Heart left ventricle (tissue), 16 donors: ENCODE measurements around the gene FNDC11. TPM values are rescaled to one million over a fixed set of nuclear protein-coding genes. Genes with fewer than 3 reads are reported as not detected.
"Not testable (repeated sequence)": the region's sequence is repeated elsewhere in the genome, so short reads cannot be mapped to it uniquely, and the experiment has no call there.

Experiments used
- ATAC-seq, 4 donors: fragments of 200-7000 bp; cut with Tn5 transposase; one replicate each; pipeline ENCODE4 v1.9.1; 2020 to 2022; ENCODE audit warnings: moderate library complexity in 4 of 4, mild to moderate bottlenecking in 3 of 4, moderate number of reproducible peaks in 1 of 4
- DNase-seq, 5 donors: peaks; one replicate each; pipeline ENCODE4 v3.0.0-alpha.2; 2020
- H3K27ac ChIP-seq, 12 donors: fragments of 200-600 bp; sonication (generic) in 4 of 12; one replicate each; pipeline versions ENCODE4 v1.5.0 to v1.8.0; 2016 to 2022; ENCODE audit warnings: mild to moderate bottlenecking in 2 of 12
- H3K27me3 ChIP-seq, 9 donors: fragments of 200-600 bp; sonication (generic) in 2 of 9; one replicate each; pipeline versions ENCODE4 v1.5.1 to v1.8.0; 2016 to 2022; ENCODE audit warnings: mild to moderate bottlenecking in 3 of 9
- H3K36me3 ChIP-seq, 9 donors: fragments of 200-600 bp; sonication (generic) in 2 of 9; one replicate each; pipeline versions ENCODE4 v1.5.0 to v1.8.0; 2018 to 2022; ENCODE audit warnings: mild to moderate bottlenecking in 2 of 9
- H3K4me1 ChIP-seq, 12 donors: fragments of 200-600 bp; sonication (generic) in 4 of 12; one replicate each; pipeline versions ENCODE4 v1.5.0 to v1.8.0; 2016 to 2022; ENCODE audit warnings: mild to moderate bottlenecking in 3 of 12
- H3K4me3 ChIP-seq, 12 donors: fragments of 200-600 bp; sonication (generic) in 4 of 12; one replicate each; pipeline versions ENCODE4 v1.5.0 to v1.8.0; 2017 to 2022; ENCODE audit warnings: mild to moderate bottlenecking in 9 of 12, moderate library complexity in 4 of 12
- H3K9me3 ChIP-seq, 12 donors: fragments of 200-600 bp; sonication (generic) in 4 of 12; one replicate each; pipeline versions ENCODE4 v1.5.0 to v1.8.0; 2016 to 2022; ENCODE audit warnings: mild to moderate bottlenecking in 1 of 12
- CTCF ChIP-seq, 12 donors: fragments of 200-600 bp; sonication (generic) in 4 of 12; IDR thresholded peaks; one replicate each; pipeline versions ENCODE4 v1.5.0 to v1.8.0; 2018 to 2022; ENCODE audit warnings: antibody characterized with exemption in 12 of 12, mild to moderate bottlenecking in 5 of 12
- POLR2A ChIP-seq, 2 donors: fragments of 450-650 bp; IDR thresholded peaks; one replicate each; pipeline ENCODE4 v1.6.1; 2017; ENCODE audit warnings: antibody characterized with exemption in 2 of 2, mild to moderate bottlenecking in 2 of 2, moderate library complexity in 2 of 2
- whole genome bisulfite sequencing, 4 donors: extraction: QIAGEN DNeasy Blood & Tissue Kit in 2 of 4; methylation state at CpG; one replicate each; pipeline versions ENCODE4 v1.1.5 to v1.1.7; 2013 to 2018; 5-methylcytosine and 5-hydroxymethylcytosine counted together
- intact Hi-C, 10 donors: fragments of 100-400 bp; cut with DNase I; formaldehyde crosslinking; loops; one replicate each; pipeline versions ENCODE4 v1.11.1 to v1.14.2; 2022
- polyA plus RNA-seq, 2 donors: library from polyadenylated mRNA; stranded (reverse); fragments of 200-250 nt; gene quantifications; one replicate each; pipeline ENCODE4 v1.2.3, GENCODE V29; 2013
- total RNA-seq, 9 donors: library from RNA; depleted of rRNA in 2 of 9; stranded (reverse); fragments of >200 nt in 2 of 9; fragmentation: NEBNext Ultra II Directional in 3 of 9; extraction: Animal tissue kit (Norgen Biotek cat#: 25700) in 3 of 9; gene quantifications; one replicate each; pipeline versions ENCODE4 v1.1.0 to v1.2.4, GENCODE V29; 2016 to 2023
- donor health status: ischemic (EF 13 %, LVEDD 7.1; RV severe dilation, severe dysfunction).
- donor health status: healthy with polysubstance abuse.
- donor health status: DM: no; HTN: yes; CAD: no.
- donor health status: DM: no; HTN: no; CAD: no.
- donor health status: ischemic (EF 25% LVEDD 6.9; RV normal size, moderate dysfunction).
- donor health status: ischemic (EF 25% LVEDD 5.7; RV mildly dilated, moderate dysfunction).
- donor health status: healthy.
- donor health status: DM: yes; HTN: yes; CAD: no.
- donor health status: ischemic (EF 35%, LVEDD 5.7; RV mildly dilated, moderate dysfunction).
- donor health status: nonischemic (EF 11% LVEDD 7.7; RV severe dilation, severe dysfunction).
- donor health status: DM: yes; HTN: yes; CAD: no.
- donor health status: PGD.
- donor health status: ischemic (EF 29% LVEDD 5.4; RV normal size, mild dysfunction).
- donor health status: nonischemic (EF 23%, LVEDD 6.1; RV moderate dilation, normal function).

The FNDC11 gene
- total and polyA plus RNA-seq, 11 donors = 0.08 to 0.23 (median 0.17) TPM; not detected in 5

GRCh38 chr20:63570281-63571086, 16.5 kb downstream of the FNDC11 start:
- intact Hi-C loops = no loop called here
- peaks cover 0 to 56% (median 16%) of the 10 kb centered on the region in 12 donors for H3K4me1 ChIP-seq
- 92 to 95% (median 93%) methylated on average over 9 to 28 of the region's 28 CpGs for WGBS, 4 donors
- no peaks in the 10 kb centered on the region for H3K9me3 ChIP-seq
- H3K27me3 ChIP-seq = peaks cover 0 to 10% (median 0%) of the 10 kb centered on the region in 9 donors
- ATAC-seq (no peak), DNase-seq (peak in 1 of 5 donors; percentile 19)
- peaks cover 0 to 47% (median 15%) of the 10 kb centered on the region in 9 donors for H3K36me3 ChIP-seq
- no peak overlapping the region for H3K4me3 ChIP-seq
- TF ChIP-seq POLR2A (IDR thresholded peaks at IDR 0.05) (no peak), CTCF (IDR thresholded peaks at IDR 0.05) (no peak)
- H3K27ac ChIP-seq = no peak overlapping the region

GRCh38 chr20:63571087-63571478, 17.1 kb downstream of the FNDC11 start:
- Histone ChIP-seq H3K36me3 (peaks cover 0 to 41% (median 12%) of the 10 kb centered on the region in 9 donors), H3K4me1 (peaks cover 0 to 56% (median 16%) of the 10 kb centered on the region in 12 donors)
- DNase-seq, H3K27ac ChIP-seq, intact Hi-C loops, H3K9me3 ChIP-seq, H3K27me3 ChIP-seq, H3K4me3 ChIP-seq, ATAC-seq: not testable (repeated sequence)
- WGBS, 4 donors = 59 to 81% (median 65%) methylated on average over 1 to 9 of the region's 11 CpGs

GRCh38 chr20:63572071-63572787, 18.3 kb downstream of the FNDC11 start:
- peaks cover 0 to 10% (median 0%) of the 10 kb centered on the region in 9 donors for H3K27me3 ChIP-seq
- DNase-seq (peak in 1 of 5 donors; percentile 25), ATAC-seq (no peak)
- peaks cover 0 to 51% (median 18%) of the 10 kb centered on the region in 12 donors for H3K4me1 ChIP-seq
- no peaks in the 10 kb centered on the region for H3K9me3 ChIP-seq
- TF ChIP-seq CTCF (IDR thresholded peaks at IDR 0.05) (no peak), POLR2A (IDR thresholded peaks at IDR 0.05) (no peak)
- H3K4me3 ChIP-seq = peak overlapping the region in 2 of 12 donors; percentile 75 to 94
- intact Hi-C loops = no loop called here
- peak overlapping the region in 5 of 12 donors; percentile 16 to 96 (median 90) for H3K27ac ChIP-seq
- WGBS, 4 donors = 91 to 96% (median 94%) methylated on average over 13 to 48 of the region's 48 CpGs
- H3K36me3 ChIP-seq = peaks cover 0 to 29% (median 6%) of the 10 kb centered on the region in 9 donors

GRCh38 chr20:63572788-63573646, 19.1 kb downstream of the FNDC11 start:
- Histone ChIP-seq H3K4me1 (peaks cover 0 to 43% (median 18%) of the 10 kb centered on the region in 12 donors), H3K27ac (peak overlapping the region; percentile 54 to 96 (median 86)), H3K36me3 (peaks cover 0 to 22% (median 6%) of the 10 kb centered on the region in 9 donors), H3K4me3 (peak overlapping the region; percentile 65 to 99 (median 86)), H3K27me3 (peaks cover 0 to 14% (median 0%) of the 10 kb centered on the region in 9 donors), H3K9me3 (no peaks in the 10 kb centered on the region)
- DNase-seq (peak in 1 of 5 donors; percentile 29), ATAC-seq (peak in 1 of 4 donors; percentile 1)
- intact Hi-C loops = no loop called here
- TF ChIP-seq POLR2A (IDR thresholded peaks at IDR 0.05) = no peak
- no peak for TF ChIP-seq CTCF (IDR thresholded peaks at IDR 0.05)
- WGBS, 4 donors = 84 to 89% (median 86%) methylated on average over 31 to 34 of the region's 34 CpGs
